ENCODE results near the gene FAM204A.

The FAM204A gene

GRCh38 chr10:118321724-118322575, 20.2 kb downstream of the FAM204A start:
- DNase-seq (ENCODE audit: low spot score in 2 of 2) (no peak), ATAC-seq (replicated peaks; ENCODE audit: extremely low read depth, poor library complexity, severe bottlenecking) (no peak)
- H3K27ac Mint-ChIP-seq (ENCODE audit: low read depth) = no peak overlapping the region
- H3K9me3 Mint-ChIP-seq = no peaks in the 10 kb centered on the region
- H3K4me1 Mint-ChIP-seq = no peaks in the 10 kb centered on the region
- H3K4me3 Mint-ChIP-seq = no peak overlapping the region
- peaks cover 35% of the 10 kb centered on the region for H3K36me3 Mint-ChIP-seq (ENCODE audit: insufficient read depth)
- H3K27me3 Mint-ChIP-seq = no peaks in the 10 kb centered on the region

- DNase-seq (ENCODE audit: low spot score in 2 of 2) = no peak
- Mint-ChIP-seq H3K4me1 (no peaks in the 10 kb centered on the region), H3K27ac (ENCODE audit: low read depth) (no peak overlapping the region), H3K27me3 (no peaks in the 10 kb centered on the region), H3K4me3 (no peak overlapping the region), H3K36me3 (ENCODE audit: insufficient read depth) (peaks cover 20% of the 10 kb centered on the region), H3K9me3 (no peaks in the 10 kb centered on the region)
- no peak for ATAC-seq (replicated peaks; ENCODE audit: extremely low read depth, poor library complexity, severe bottlenecking)
These were observed 26.5 kb downstream of the FAM204A start for GRCh38 chr10:118315629-118316028.

- Mint-ChIP-seq H3K27me3 (no peaks in the 10 kb centered on the region), H3K36me3 (ENCODE audit: insufficient read depth) (peaks cover 27% of the 10 kb centered on the region), H3K4me3 (no peak overlapping the region), H3K4me1 (no peaks in the 10 kb centered on the region), H3K9me3 (no peaks in the 10 kb centered on the region), H3K27ac (ENCODE audit: low read depth) (no peak overlapping the region)
- no peak for DNase-seq (ENCODE audit: low spot score in 2 of 2)
- no peak for ATAC-seq (replicated peaks; ENCODE audit: extremely low read depth, poor library complexity, severe bottlenecking)
These were observed 27.2 kb downstream of the FAM204A start for GRCh38 chr10:118314882-118315281.

- Mint-ChIP-seq H3K27me3 (no peaks in the 10 kb centered on the region), H3K27ac (ENCODE audit: low read depth) (no peak overlapping the region)
- no peak for ATAC-seq (replicated peaks; ENCODE audit: extremely low read depth, poor library complexity, severe bottlenecking)
These were observed 30.6 kb downstream of the FAM204A start for GRCh38 chr10:118311505-118311904.

GRCh38 chr10:118310822-118311221, 31.3 kb downstream of the FAM204A start:
- Mint-ChIP-seq H3K27me3 (no peaks in the 10 kb centered on the region), H3K27ac (ENCODE audit: low read depth) (no peak overlapping the region), H3K4me1 (no peaks in the 10 kb centered on the region), H3K4me3 (no peak overlapping the region), H3K36me3 (ENCODE audit: insufficient read depth) (peaks cover 42% of the 10 kb centered on the region), H3K9me3 (no peaks in the 10 kb centered on the region)
- DNase-seq (ENCODE audit: low spot score in 2 of 2) (no peak), ATAC-seq (replicated peaks; ENCODE audit: extremely low read depth, poor library complexity, severe bottlenecking) (no peak)

More at GRCh38 chr10:118311505-118311904, 30.6 kb downstream of the FAM204A start:
- H3K36me3 Mint-ChIP-seq (ENCODE audit: insufficient read depth) = peaks cover 42% of the 10 kb centered on the region
- H3K4me3 Mint-ChIP-seq = no peak overlapping the region
- no peaks in the 10 kb centered on the region for H3K9me3 Mint-ChIP-seq
- DNase-seq (ENCODE audit: low spot score in 2 of 2) = no peak
- no peaks in the 10 kb centered on the region for H3K4me1 Mint-ChIP-seq

- H3K9me3 Mint-ChIP-seq = no peaks in the 10 kb centered on the region
- H3K4me1 Mint-ChIP-seq = no peaks in the 10 kb centered on the region
- H3K4me3 Mint-ChIP-seq = no peak overlapping the region
- H3K27me3 Mint-ChIP-seq = no peaks in the 10 kb centered on the region
- H3K27ac Mint-ChIP-seq (ENCODE audit: low read depth) = no peak overlapping the region
- DNase-seq (ENCODE audit: low spot score in 2 of 2) (no peak), ATAC-seq (replicated peaks; ENCODE audit: extremely low read depth, poor library complexity, severe bottlenecking) (no peak)
- H3K36me3 Mint-ChIP-seq (ENCODE audit: insufficient read depth) = peaks cover 45% of the 10 kb centered on the region
These were observed 32.2 kb downstream of the FAM204A start for GRCh38 chr10:118309911-118310310.

GRCh38 chr10:118308664-118309063, 33.5 kb downstream of the FAM204A start:
- H3K36me3 Mint-ChIP-seq (ENCODE audit: insufficient read depth) = peaks cover 45% of the 10 kb centered on the region
- H3K27ac Mint-ChIP-seq (ENCODE audit: low read depth) = no peak overlapping the region
- no peaks in the 10 kb centered on the region for H3K9me3 Mint-ChIP-seq
- H3K4me3 Mint-ChIP-seq = no peak overlapping the region
- no peak for DNase-seq (ENCODE audit: low spot score in 2 of 2)
- no peaks in the 10 kb centered on the region for H3K27me3 Mint-ChIP-seq
- no peak for ATAC-seq (replicated peaks; ENCODE audit: extremely low read depth, poor library complexity, severe bottlenecking)
- no peaks in the 10 kb centered on the region for H3K4me1 Mint-ChIP-seq

- H3K27ac Mint-ChIP-seq (ENCODE audit: low read depth) = no peak overlapping the region
- H3K36me3 Mint-ChIP-seq (ENCODE audit: insufficient read depth) = peaks cover 42% of the 10 kb centered on the region
- no peaks in the 10 kb centered on the region for H3K4me1 Mint-ChIP-seq
- DNase-seq (ENCODE audit: low spot score in 2 of 2) = no peak
- H3K9me3 Mint-ChIP-seq = no peaks in the 10 kb centered on the region
- no peaks in the 10 kb centered on the region for H3K27me3 Mint-ChIP-seq
- no peak for ATAC-seq (replicated peaks; ENCODE audit: extremely low read depth, poor library complexity, severe bottlenecking)
- H3K4me3 Mint-ChIP-seq = no peak overlapping the region
These were observed 34.3 kb downstream of the FAM204A start for GRCh38 chr10:118307859-118308258.

- Mint-ChIP-seq H3K36me3 (ENCODE audit: insufficient read depth) (peaks cover 42% of the 10 kb centered on the region), H3K27me3 (no peaks in the 10 kb centered on the region), H3K4me1 (no peaks in the 10 kb centered on the region), H3K9me3 (no peaks in the 10 kb centered on the region), H3K4me3 (no peak overlapping the region), H3K27ac (ENCODE audit: low read depth) (no peak overlapping the region)
- DNase-seq (ENCODE audit: low spot score in 2 of 2) (no peak), ATAC-seq (replicated peaks; ENCODE audit: extremely low read depth, poor library complexity, severe bottlenecking) (no peak)
These were observed 34.9 kb downstream of the FAM204A start for GRCh38 chr10:118307220-118307619.

- Mint-ChIP-seq H3K4me3 (no peak overlapping the region), H3K36me3 (ENCODE audit: insufficient read depth) (peaks cover 31% of the 10 kb centered on the region), H3K4me1 (no peaks in the 10 kb centered on the region), H3K27ac (ENCODE audit: low read depth) (no peak overlapping the region), H3K27me3 (no peaks in the 10 kb centered on the region), H3K9me3 (no peaks in the 10 kb centered on the region)
- ATAC-seq (replicated peaks; ENCODE audit: extremely low read depth, poor library complexity, severe bottlenecking) (no peak), DNase-seq (ENCODE audit: low spot score in 2 of 2) (no peak)
These were observed 36.4 kb downstream of the FAM204A start for GRCh38 chr10:118305730-118306129.

- no peaks in the 10 kb centered on the region for H3K4me1 Mint-ChIP-seq
- ATAC-seq (replicated peaks; ENCODE audit: extremely low read depth, poor library complexity, severe bottlenecking) = no peak
- no peak overlapping the region for H3K4me3 Mint-ChIP-seq
- H3K9me3 Mint-ChIP-seq = no peaks in the 10 kb centered on the region
- H3K27ac Mint-ChIP-seq (ENCODE audit: low read depth) = no peak overlapping the region
- no peaks in the 10 kb centered on the region for H3K27me3 Mint-ChIP-seq
- H3K36me3 Mint-ChIP-seq (ENCODE audit: insufficient read depth) = peaks cover 21% of the 10 kb centered on the region
- DNase-seq (ENCODE audit: low spot score in 2 of 2) = no peak
These were observed 37.6 kb downstream of the FAM204A start for GRCh38 chr10:118304521-118304920.

- peaks cover 5% of the 10 kb centered on the region for H3K36me3 Mint-ChIP-seq (ENCODE audit: insufficient read depth)
- H3K27me3 Mint-ChIP-seq = no peaks in the 10 kb centered on the region
- DNase-seq (ENCODE audit: low spot score in 2 of 2) (no peak), ATAC-seq (replicated peaks; ENCODE audit: extremely low read depth, poor library complexity, severe bottlenecking) (no peak)
- no peaks in the 10 kb centered on the region for H3K4me1 Mint-ChIP-seq
- H3K27ac Mint-ChIP-seq (ENCODE audit: low read depth) = no peak overlapping the region
- no peak overlapping the region for H3K4me3 Mint-ChIP-seq
- no peaks in the 10 kb centered on the region for H3K9me3 Mint-ChIP-seq
These were observed 40.9 kb downstream of the FAM204A start for GRCh38 chr10:118301211-118301610.

GRCh38 chr10:118300320-118300719, 41.8 kb downstream of the FAM204A start:
- DNase-seq (ENCODE audit: low spot score in 2 of 2) (no peak), ATAC-seq (replicated peaks; ENCODE audit: extremely low read depth, poor library complexity, severe bottlenecking) (no peak)
- Mint-ChIP-seq H3K4me3 (no peak overlapping the region), H3K27me3 (no peaks in the 10 kb centered on the region), H3K4me1 (no peaks in the 10 kb centered on the region), H3K27ac (ENCODE audit: low read depth) (no peak overlapping the region), H3K9me3 (no peaks in the 10 kb centered on the region), H3K36me3 (ENCODE audit: insufficient read depth) (peaks cover 2% of the 10 kb centered on the region)
